HEK293 (cell line): Measurements from ENCODE around the gene SCN4B.

Experiments used
- CTCF ChIA-PET: fragments of 350-600 bp; formaldehyde crosslinking; extraction: SDS; loops from one replicate; lab custom pipeline; 2021; ENCODE audit warnings: antibody characterized with exemption; lab: Yijun Ruan, JAX
- POLR2A ChIA-PET: fragments of 300-600 bp; formaldehyde crosslinking; extraction: SDS; loops from one replicate; lab custom pipeline; 2020; ENCODE audit warnings: antibody characterized with exemption, inconsistent platforms; lab: Yijun Ruan, JAX
- H3K27ac ChIP-seq: fragments of 200-500 bp; sonication (Bioruptor generic); 2 replicates; pipeline ENCODE4 v1.5.1; 2014; ENCODE audit warnings: low read depth, low read length, control low read depth, inconsistent platforms; ENCODE audit errors: extremely low read depth
- H3K36me3 ChIP-seq, 2 experiments: fragments of 200-500 bp in 1 of 2; sonication (Bioruptor generic) in 1 of 2; 1 replicate in 1 of 2; 2 replicates in 1 of 2; pipeline ENCODE4 v1.5.1; 2014 to 2017; ENCODE audit warnings: inconsistent platforms in 2 of 2, low read length in 2 of 2; ENCODE audit not compliant: control insufficient read depth in 2 of 2, insufficient read depth in 1 of 2
- H3K4me1 ChIP-seq: fragments of 200-500 bp; sonication (Bioruptor generic); 2 replicates; pipeline ENCODE4 v1.5.1; 2014; ENCODE audit warnings: mild to moderate bottlenecking, low read length, inconsistent platforms; ENCODE audit not compliant: control insufficient read depth, insufficient read depth
- H3K4me3 ChIP-seq: 2 replicates; pipeline ENCODE4 v1.5.1; 2011; ENCODE audit warnings: low read depth, mild to moderate bottlenecking, control low read depth, low read length, moderate library complexity
- H3K9me3 ChIP-seq: fragments of 200-500 bp; sonication (Bioruptor generic); 2 replicates; pipeline ENCODE4 v1.5.1; 2014; ENCODE audit warnings: low read depth, low read length, inconsistent platforms; ENCODE audit not compliant: control insufficient read depth, insufficient read depth
- GLIS1 ChIP-seq: fragments of 450-650 bp; formaldehyde crosslinking; IDR thresholded peaks from 2 replicates; pipeline ENCODE4 v1.5.1; 2016; ENCODE audit warnings: missing biosample characterization, missing genetic modification characterization
- IKZF3 ChIP-seq: fragments of 450-650 bp; IDR thresholded peaks from 2 replicates; pipeline ENCODE4 v1.5.0; 2018; ENCODE audit warnings: missing biosample characterization, mild to moderate bottlenecking, missing genetic modification characterization, moderate library complexity
- KLF7 ChIP-seq: fragments of 450-650 bp; formaldehyde crosslinking; IDR thresholded peaks from 2 replicates; pipeline ENCODE4 v1.5.1; 2016; ENCODE audit warnings: missing biosample characterization, missing genetic modification characterization, borderline replicate concordance
- OSR2 ChIP-seq: fragments of 450-650 bp; formaldehyde crosslinking; IDR thresholded peaks from 2 replicates; pipeline ENCODE4 v1.5.1; 2016; ENCODE audit warnings: missing biosample characterization, missing genetic modification characterization
- ZBTB7A ChIP-seq: fragments of 450-650 bp; formaldehyde crosslinking; IDR thresholded peaks from 2 replicates; pipeline ENCODE4 v1.5.1; 2016; ENCODE audit warnings: low read depth, missing biosample characterization, missing genetic modification characterization
- ZBTB8A ChIP-seq: fragments of 450-650 bp; formaldehyde crosslinking; IDR thresholded peaks from 2 replicates; pipeline ENCODE4 v1.5.1; 2016; ENCODE audit warnings: missing biosample characterization, missing genetic modification characterization
- ZNF16 ChIP-seq: fragments of 450-650 bp; formaldehyde crosslinking; IDR thresholded peaks from 2 replicates; pipeline ENCODE4 v1.5.1; 2016; ENCODE audit warnings: low read depth, missing biosample characterization, missing genetic modification characterization
- ZNF623 ChIP-seq: fragments of 450-650 bp; formaldehyde crosslinking; IDR thresholded peaks from 2 replicates; pipeline ENCODE4 v1.5.1; 2016; ENCODE audit warnings: missing biosample characterization, missing genetic modification characterization
- ZNF701 ChIP-seq: fragments of 450-650 bp; formaldehyde crosslinking; IDR thresholded peaks from 2 replicates; pipeline ENCODE4 v1.5.1; 2016; ENCODE audit warnings: missing biosample characterization, missing genetic modification characterization
- ZNF785 ChIP-seq: fragments of 450-650 bp; formaldehyde crosslinking; IDR thresholded peaks from 2 replicates; pipeline ENCODE4 v1.5.1; 2016; ENCODE audit warnings: missing biosample characterization, missing genetic modification characterization
- TF ChIP-seq, protein P1 (sequence below): fragments of 450-650 bp; formaldehyde crosslinking; IDR thresholded peaks from 2 replicates; pipeline ENCODE4 v1.5.1; 2016; ENCODE audit warnings: missing biosample characterization, missing genetic modification characterization
- TF ChIP-seq, protein P2 (sequence below): IDR thresholded peaks from 2 replicates; pipeline ENCODE4 v1.6.1; 2011; ENCODE audit warnings: mild to moderate bottlenecking, low read depth, low read length, borderline replicate concordance
- TF ChIP-seq, protein P3 (sequence below): fragments of 450-650 bp; formaldehyde crosslinking; IDR thresholded peaks from 2 replicates; pipeline ENCODE4 v1.5.1; 2017; ENCODE audit warnings: missing biosample characterization, missing genetic modification characterization
- TF ChIP-seq, protein P4 (sequence below): fragments of 450-650 bp; IDR thresholded peaks from 2 replicates; pipeline ENCODE4 v1.5.1; 2018; ENCODE audit warnings: missing biosample characterization, mild to moderate bottlenecking, missing genetic modification characterization
- TF ChIP-seq, protein P5 (sequence below): fragments of 450-650 bp; formaldehyde crosslinking; optimal IDR thresholded peaks from 2 replicates; pipeline ENCODE3; 2016; ENCODE audit warnings: missing biosample characterization, mild to moderate bottlenecking, missing genetic modification characterization
- TF ChIP-seq, protein P6 (sequence below): fragments of 450-650 bp; formaldehyde crosslinking; IDR thresholded peaks from 2 replicates; pipeline ENCODE4 v1.5.1; 2016; ENCODE audit warnings: missing biosample characterization, missing genetic modification characterization

SCN4B gene

DNA sequence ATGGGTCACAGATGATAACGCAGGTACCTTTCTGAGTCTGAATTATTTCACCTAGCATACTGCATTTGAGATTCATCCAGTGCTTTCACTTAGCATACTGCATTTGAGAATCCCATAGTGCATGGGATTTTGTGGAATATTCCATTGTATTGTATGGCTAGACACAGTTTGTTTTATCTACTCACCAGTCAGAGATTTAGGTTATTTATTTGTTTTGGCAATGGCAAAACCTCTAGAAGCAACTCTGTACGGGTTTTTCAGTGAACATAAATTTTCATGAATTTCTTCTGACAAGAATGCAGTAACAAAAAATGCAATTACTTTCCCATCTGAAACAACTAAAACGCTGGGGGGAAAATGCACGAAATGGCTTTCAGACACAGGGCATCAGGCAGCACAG is 24.3 kb downstream of the SCN4B start:
- Histone ChIP-seq H3K9me3 (no peaks in the 10 kb centered on the region), H3K4me3 (no peak overlapping the region), H3K36me3 (no peaks in the 10 kb centered on the region), H3K27ac (no peak overlapping the region), H3K4me1 (peaks cover 5% of the 10 kb centered on the region; the same call in 1 of the 2 replicates)
- TF ChIP-seq, protein P1, sequence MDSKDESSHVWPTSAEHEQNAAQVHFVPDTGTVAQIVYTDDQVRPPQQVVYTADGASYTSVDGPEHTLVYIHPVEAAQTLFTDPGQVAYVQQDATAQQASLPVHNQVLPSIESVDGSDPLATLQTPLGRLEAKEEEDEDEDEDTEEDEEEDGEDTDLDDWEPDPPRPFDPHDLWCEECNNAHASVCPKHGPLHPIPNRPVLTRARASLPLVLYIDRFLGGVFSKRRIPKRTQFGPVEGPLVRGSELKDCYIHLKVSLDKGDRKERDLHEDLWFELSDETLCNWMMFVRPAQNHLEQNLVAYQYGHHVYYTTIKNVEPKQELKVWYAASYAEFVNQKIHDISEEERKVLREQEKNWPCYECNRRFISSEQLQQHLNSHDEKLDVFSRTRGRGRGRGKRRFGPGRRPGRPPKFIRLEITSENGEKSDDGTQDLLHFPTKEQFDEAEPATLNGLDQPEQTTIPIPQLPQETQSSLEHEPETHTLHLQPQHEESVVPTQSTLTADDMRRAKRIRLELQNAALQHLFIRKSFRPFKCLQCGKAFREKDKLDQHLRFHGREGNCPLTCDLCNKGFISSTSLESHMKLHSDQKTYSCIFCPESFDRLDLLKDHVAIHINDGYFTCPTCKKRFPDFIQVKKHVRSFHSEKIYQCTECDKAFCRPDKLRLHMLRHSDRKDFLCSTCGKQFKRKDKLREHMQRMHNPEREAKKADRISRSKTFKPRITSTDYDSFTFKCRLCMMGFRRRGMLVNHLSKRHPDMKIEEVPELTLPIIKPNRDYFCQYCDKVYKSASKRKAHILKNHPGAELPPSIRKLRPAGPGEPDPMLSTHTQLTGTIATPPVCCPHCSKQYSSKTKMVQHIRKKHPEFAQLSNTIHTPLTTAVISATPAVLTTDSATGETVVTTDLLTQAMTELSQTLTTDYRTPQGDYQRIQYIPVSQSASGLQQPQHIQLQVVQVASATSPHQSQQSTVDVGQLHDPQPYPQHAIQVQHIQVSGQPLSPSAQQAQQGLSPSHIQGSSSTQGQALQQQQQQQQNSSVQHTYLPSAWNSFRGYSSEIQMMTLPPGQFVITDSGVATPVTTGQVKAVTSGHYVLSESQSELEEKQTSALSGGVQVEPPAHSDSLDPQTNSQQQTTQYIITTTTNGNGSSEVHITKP: peak; percentile 54
- TF ChIP-seq, protein P2, sequence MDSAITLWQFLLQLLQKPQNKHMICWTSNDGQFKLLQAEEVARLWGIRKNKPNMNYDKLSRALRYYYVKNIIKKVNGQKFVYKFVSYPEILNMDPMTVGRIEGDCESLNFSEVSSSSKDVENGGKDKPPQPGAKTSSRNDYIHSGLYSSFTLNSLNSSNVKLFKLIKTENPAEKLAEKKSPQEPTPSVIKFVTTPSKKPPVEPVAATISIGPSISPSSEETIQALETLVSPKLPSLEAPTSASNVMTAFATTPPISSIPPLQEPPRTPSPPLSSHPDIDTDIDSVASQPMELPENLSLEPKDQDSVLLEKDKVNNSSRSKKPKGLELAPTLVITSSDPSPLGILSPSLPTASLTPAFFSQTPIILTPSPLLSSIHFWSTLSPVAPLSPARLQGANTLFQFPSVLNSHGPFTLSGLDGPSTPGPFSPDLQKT: no peak
- TF ChIP-seq, protein P3, sequence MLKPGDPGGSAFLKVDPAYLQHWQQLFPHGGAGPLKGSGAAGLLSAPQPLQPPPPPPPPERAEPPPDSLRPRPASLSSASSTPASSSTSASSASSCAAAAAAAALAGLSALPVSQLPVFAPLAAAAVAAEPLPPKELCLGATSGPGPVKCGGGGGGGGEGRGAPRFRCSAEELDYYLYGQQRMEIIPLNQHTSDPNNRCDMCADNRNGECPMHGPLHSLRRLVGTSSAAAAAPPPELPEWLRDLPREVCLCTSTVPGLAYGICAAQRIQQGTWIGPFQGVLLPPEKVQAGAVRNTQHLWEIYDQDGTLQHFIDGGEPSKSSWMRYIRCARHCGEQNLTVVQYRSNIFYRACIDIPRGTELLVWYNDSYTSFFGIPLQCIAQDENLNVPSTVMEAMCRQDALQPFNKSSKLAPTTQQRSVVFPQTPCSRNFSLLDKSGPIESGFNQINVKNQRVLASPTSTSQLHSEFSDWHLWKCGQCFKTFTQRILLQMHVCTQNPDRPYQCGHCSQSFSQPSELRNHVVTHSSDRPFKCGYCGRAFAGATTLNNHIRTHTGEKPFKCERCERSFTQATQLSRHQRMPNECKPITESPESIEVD: 0 out of 2 replicates have a peak, but pooled peaks have one; percentile 64
- POLR2A ChIA-PET: interaction anchor here (1.4 kb wide), 1 partner anchor 13 kb away, joined by 3 read pairs; no protein-coding TSS in a partner anchor
- CTCF ChIA-PET: interaction anchor here (1.0 to 1.2 kb wide), 2 partner anchors 18 to 75 kb away, joined by 3 to 4 read pairs; no protein-coding TSS in a partner anchor

DNA sequence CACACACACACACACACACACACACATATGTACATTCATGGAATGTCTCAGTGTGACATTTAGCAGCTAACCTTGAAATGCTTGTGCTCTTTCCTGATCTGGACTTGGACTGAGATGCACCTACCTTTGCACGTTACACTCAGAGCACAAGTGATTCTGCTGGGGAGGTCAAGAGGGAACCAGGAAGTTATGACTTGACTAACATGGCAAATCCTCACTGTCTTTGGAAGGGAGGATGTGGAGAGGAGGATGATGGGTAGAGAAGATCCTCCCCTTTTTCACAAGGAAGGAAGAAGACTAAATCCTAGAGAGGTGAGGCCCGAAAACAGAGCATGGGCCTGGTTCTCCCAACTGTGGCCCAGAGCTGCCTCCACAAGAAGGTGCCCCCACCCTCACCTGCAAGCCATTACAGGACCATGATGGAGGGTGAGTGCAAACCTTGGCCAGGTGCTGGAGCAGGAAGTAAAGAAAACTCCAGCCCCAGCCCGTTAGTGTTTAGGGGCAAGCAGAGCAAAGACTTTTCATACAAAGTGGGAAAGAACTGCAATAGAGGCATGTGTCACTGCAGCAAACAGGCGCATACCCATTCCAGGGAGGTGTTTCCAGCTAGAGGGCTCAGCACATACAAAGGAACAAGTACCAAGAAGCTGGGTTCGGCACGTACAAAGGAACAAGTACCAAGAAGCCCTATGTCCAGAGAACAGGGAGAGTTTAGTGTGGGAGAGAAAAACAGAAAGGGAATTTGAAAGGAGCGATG is 26.4 kb downstream of the SCN4B start:
- Histone ChIP-seq H3K36me3 (no peaks in the 10 kb centered on the region), H3K9me3 (no peaks in the 10 kb centered on the region), H3K4me1 (peaks cover 5% of the 10 kb centered on the region; the same call in 1 of the 2 replicates), H3K27ac (no peak overlapping the region)
- TF ChIP-seq, protein P4, sequence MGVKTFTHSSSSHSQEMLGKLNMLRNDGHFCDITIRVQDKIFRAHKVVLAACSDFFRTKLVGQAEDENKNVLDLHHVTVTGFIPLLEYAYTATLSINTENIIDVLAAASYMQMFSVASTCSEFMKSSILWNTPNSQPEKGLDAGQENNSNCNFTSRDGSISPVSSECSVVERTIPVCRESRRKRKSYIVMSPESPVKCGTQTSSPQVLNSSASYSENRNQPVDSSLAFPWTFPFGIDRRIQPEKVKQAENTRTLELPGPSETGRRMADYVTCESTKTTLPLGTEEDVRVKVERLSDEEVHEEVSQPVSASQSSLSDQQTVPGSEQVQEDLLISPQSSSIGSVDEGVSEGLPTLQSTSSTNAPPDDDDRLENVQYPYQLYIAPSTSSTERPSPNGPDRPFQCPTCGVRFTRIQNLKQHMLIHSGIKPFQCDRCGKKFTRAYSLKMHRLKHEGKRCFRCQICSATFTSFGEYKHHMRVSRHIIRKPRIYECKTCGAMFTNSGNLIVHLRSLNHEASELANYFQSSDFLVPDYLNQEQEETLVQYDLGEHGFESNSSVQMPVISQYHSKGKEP (tag by site-specific recombination): 0 out of 2 replicates have a peak, but pooled peaks have one; percentile 43
- TF ChIP-seq ZNF16 (tag by site-specific recombination): no peak
- TF ChIP-seq, all 188 proteins: peak for 1
- CTCF ChIA-PET: no interaction called here
- no peak overlapping the region for H3K4me3 ChIP-seq
- POLR2A ChIA-PET: no interaction called here

DNA sequence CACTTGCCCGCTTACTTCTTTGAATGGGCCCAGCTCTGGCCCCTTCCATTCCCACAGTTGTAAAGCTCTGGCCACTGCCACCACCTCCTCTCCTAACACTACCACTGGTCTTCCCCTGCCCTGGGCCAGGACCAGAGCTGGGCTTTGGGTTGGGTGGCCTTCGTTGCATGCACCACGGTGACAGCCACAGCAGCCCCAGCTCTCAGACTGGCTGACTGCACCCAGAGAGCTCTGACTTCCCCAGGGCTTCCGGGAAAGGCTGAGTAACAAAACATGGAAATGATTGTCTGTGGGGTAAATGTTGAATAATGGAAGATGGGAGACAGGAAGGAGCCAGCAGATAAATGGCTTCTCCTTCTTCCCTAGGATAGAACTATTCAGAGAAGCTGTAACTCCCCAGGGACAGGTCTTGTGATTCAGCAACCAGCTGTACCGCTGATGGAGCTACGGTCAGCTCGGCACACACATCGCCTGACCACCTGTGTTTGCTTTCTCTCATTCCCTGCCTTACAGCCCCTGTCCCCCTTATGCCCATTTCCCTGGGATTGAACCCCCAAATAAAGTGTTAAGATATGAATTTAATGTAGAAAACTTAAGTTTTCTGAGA is 27.6 kb downstream of the SCN4B start:
- H3K36me3 ChIP-seq: no peaks in the 10 kb centered on the region
- no peak overlapping the region for H3K27ac ChIP-seq
- TF ChIP-seq ZNF701 (tag by site-specific recombination) (no peak), IKZF3 (no peak), OSR2 (no peak), ZBTB8A (tag by site-specific recombination) (no peak), KLF7 (no peak), ZNF623 (tag by site-specific recombination) (no peak), ZBTB7A (no peak), GLIS1 (tag by site-specific recombination) (no peak), ZNF785 (tag by site-specific recombination) (no peak)
- TF ChIP-seq, protein P5, sequence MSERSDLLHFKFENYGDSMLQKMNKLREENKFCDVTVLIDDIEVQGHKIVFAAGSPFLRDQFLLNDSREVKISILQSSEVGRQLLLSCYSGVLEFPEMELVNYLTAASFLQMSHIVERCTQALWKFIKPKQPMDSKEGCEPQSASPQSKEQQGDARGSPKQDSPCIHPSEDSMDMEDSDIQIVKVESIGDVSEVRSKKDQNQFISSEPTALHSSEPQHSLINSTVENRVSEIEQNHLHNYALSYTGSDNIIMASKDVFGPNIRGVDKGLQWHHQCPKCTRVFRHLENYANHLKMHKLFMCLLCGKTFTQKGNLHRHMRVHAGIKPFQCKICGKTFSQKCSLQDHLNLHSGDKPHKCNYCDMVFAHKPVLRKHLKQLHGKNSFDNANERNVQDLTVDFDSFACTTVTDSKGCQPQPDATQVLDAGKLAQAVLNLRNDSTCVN (tag by site-specific recombination): no peak
- TF ChIP-seq, protein P6, sequence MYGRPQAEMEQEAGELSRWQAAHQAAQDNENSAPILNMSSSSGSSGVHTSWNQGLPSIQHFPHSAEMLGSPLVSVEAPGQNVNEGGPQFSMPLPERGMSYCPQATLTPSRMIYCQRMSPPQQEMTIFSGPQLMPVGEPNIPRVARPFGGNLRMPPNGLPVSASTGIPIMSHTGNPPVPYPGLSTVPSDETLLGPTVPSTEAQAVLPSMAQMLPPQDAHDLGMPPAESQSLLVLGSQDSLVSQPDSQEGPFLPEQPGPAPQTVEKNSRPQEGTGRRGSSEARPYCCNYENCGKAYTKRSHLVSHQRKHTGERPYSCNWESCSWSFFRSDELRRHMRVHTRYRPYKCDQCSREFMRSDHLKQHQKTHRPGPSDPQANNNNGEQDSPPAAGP: no peak
- no peak overlapping the region for H3K4me3 ChIP-seq
- CTCF ChIA-PET: interaction anchor here (0.6 kb wide), 1 partner anchor 18 kb away, joined by 3 read pairs; no protein-coding TSS in a partner anchor
- no peaks in the 10 kb centered on the region for H3K9me3 ChIP-seq
- POLR2A ChIA-PET: no interaction called here
- peaks cover 5% of the 10 kb centered on the region; the same call in 1 of the 2 replicates for H3K4me1 ChIP-seq
